GM19328 (cell line): ENCODE results near the gene FBN3.
"Not testable (repeated sequence)": the region's sequence is repeated elsewhere in the genome, so short reads cannot be mapped to it uniquely, and the experiment has no call there.

ENCODE experiments used
- ATAC-seq: cut with Tn5 transposase; IDR thresholded peaks from one replicate; pipeline ENCODE4 v1.9.1; 2021; ENCODE audit warnings: mild to moderate bottlenecking, moderate library complexity; ENCODE audit not compliant: unreplicated experiment

FBN3 gene

DNA sequence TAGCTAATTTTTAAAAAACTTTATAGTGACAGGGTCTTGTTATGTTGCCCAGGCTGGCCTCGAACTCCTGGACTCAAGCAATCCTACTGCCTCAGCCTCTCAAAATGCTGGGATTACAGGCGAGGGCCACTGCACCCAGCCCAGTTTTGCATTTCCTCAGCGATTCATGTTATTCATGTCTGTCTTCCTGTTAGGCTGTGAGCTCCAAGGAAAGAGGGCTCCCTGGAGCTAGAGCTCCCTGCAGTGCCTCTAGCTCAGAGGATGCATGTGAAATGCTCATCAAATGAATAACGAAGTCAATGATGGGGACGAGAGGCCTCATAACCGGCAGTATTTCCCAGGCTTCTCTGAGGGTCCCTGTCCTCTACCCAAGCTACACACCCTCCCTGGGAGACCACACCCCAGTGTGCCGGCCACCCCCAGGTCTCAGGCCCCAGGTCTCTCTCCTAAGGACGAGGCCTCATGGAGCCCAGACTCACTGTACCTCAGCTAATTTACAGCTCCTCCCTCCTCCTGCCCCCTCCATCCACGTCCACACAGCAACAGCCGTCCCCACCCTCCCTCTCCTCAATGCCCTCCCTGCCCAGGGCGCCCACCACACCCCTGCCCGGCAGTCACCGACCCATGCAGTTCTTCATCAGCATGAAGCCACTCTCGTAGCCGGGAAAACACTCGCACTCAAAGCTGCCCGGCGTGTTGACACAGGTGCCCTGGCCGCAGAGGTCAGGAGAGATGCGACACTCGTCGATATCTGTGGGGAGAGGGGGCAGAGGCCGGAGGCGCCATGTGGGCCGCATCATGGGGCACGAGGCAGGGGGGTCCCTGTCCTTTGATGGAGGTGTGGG, 28.5 kb downstream of the FBN3 start:
- no peak for ATAC-seq

DNA sequence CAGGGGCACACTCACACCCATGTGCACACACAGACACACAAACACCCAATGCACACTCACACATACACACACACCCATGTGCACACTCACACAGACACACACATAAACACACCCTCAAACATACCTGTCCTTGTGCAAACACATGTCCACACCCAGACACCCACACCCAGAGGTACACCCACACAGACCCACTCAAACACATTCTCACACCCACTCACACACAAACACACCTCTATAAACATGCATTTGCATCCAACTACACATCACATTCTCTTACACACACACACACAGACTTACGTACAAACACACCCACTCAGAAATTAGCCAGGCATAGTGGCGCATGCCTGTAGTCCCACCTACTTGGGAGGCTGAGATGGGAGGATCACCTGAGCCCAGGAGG, 31.4 kb downstream of the FBN3 start:
- no peak for ATAC-seq

DNA sequence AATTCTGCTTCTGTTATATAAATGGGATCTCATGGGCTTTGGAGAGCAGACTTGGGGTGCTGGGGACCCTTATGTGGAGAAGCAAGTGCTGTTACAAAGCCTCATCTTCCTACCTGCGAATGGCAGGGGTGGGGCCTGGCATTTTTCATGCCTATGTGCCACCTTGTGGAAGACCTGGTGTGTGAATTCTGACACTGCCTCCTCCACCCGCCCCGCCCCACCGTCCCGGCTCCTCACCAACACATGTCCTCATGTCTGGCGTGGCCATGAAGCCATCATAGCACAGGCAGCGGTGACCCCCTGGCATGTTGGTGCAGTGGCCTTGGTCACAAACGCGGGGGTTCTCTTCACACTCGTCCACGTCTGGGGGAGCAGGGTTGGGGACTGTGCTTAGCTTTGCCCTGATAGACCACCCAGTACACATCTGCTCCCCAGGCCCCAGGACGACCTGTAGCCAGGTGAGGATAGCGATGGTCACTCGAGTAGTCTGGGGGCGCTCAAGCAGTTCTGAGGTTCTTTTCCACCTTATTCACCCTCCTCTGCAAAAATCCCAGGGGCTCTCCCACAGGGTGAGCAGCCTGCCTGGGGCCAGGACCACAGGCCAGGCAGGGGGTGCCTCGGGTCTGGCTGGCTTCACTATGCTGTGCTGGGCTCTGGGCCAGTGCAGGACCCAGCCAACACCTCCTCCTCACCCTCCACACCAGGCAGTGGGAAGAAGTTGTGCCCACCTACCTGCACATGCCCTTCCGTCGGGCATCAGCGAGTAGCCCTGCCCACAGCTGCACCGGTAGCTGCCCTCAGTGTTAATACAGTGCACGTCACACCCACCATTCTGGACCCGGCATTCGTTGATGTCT, 32.7 kb downstream of the FBN3 start:
- ATAC-seq, result no peak

DNA sequence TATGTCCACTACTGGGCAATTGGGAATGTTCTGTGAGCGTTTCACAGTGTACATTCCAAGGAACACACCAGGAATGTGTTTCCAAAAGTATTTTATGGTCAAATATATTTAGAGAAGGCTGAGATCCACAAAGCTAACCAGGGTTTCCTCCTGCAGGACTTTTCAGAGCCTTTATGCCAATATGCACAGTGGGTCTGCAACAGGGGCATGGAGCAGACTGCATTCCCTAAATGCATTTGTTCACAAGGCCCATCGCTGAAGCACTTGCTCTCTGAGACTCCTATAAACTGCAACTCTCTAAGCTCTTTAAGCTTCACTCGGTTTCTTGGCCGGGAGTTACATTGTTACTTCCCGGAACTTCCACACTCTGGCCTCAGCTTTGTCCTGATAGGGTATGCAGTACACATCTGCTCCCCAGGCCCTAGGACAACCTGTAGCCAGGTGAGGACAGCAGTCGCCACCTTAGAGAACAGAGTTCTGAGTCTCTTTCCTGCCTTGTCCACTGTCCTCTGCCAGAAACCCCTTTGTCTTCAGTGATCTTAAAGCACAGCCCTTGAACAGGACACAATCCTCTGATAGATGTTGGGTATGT, 33.5 kb downstream of the FBN3 start:
- no peak for ATAC-seq

DNA sequence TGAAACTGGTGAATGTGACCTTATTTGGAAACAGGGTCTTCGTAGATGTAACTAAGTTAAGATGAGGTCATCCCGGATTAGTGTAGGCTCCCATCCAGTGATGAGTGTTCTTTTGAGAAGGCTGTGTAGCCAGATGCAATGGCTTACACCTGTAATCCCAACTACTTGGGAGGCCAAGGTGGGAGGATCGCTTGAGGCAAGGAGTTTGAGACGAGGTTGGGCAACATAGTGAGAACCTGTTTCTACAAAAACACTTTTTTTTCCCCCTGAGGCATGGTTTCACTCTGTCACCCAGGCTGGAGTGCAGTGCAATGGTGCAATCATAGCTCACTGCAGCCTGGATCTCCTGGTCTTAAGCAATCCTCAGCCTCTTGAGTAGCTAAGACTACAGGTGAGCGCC, 36.4 kb downstream of the FBN3 start:
- no peak for ATAC-seq

DNA sequence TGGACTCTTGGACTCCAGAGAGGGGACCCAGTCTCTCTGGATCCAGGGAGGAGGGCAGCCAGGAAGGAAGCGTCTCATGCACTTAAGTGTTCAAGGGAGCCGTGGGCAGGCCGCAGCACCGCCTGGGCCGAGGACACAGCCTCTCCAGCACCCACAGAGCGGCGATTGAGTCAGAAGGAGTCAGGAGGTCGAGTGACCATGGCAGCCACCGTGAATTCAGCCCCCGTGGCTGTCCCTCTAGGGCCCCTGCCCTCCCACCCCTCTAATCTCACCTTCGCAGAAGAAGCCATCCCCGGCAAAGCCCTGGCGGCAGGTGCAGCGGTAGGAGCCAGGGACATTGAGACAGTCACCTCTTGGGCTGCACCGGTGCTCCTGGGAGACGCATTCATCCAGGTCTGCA, 38.0 kb downstream of the FBN3 start:
- ATAC-seq, result no peak

DNA sequence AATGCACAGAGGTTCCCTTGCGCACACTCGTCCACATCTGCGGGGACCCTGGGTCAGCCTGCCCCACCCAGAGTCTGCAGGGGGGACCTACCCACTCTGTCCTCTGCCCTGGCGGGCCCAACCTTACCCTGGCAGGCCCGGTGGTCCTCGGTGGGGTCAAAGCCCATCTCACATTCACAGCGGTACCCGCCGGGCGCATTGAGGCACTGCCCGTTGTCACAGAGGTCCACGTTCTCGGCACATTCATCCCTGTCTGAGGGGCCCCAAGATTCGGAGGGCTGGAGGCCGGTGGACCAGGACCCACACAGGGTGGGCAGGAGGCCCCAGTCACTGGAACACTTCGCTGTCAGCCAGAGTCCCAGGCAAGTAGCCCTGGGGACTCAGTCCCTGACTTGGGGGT, 38.5 kb downstream of the FBN3 start:
- ATAC-seq, result no peak

DNA sequence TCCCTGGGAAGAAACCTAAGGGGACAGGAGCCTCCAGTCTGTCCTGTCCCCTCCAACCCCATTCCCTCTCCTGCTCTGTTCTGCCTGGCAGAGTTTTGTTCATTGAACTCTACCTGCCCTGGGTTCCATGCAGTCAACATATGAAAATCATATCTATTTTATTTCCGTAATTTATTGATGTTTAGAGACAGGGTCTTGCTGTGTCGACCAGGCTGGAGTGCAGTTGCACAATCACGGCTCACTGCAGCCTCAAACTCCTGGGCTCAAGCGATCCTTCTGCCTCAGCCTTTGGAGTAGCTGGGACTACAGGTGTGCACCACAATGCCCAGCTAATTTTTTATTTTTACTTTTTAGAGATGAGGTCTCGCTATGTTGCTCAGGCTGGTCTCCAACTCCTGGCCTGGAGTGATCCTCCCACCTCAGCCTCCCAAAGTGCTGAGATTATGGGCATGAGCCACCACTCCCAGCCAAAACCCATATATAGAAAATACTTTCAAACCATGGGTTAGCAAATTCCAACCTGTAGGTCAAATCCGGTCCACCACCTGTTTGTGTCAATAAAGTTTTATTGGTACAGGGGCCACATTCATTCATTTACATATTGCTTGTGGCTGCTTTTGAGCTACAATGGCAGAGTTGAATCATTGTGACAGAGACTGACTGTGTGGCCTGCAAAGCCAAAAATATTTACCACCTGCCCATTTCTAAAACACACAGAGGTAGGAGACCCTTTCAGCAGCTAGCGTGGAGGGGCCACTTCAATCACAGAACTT, 39.3 kb downstream of the FBN3 start:
- no peak for ATAC-seq

DNA sequence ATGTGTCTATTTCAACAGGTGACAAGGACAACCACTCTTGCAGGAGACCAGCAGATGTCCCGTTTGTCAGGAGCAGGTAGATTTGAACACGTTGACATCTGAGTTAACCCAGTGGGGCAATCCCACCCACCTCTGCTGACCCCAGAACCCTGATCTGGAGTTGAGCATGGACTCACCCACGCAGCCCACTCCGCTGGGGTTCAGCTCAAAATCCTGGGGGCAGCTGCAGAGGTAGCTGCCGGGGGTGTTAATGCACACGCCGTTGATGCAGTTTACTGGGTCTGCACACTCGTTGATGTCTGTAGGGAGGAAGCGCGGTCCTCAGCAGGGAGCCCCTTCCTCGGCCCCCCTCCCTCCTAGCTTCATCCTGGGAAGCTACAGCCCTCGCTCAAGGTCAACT, 39.9 kb downstream of the FBN3 start:
- ATAC-seq, result no peak

DNA sequence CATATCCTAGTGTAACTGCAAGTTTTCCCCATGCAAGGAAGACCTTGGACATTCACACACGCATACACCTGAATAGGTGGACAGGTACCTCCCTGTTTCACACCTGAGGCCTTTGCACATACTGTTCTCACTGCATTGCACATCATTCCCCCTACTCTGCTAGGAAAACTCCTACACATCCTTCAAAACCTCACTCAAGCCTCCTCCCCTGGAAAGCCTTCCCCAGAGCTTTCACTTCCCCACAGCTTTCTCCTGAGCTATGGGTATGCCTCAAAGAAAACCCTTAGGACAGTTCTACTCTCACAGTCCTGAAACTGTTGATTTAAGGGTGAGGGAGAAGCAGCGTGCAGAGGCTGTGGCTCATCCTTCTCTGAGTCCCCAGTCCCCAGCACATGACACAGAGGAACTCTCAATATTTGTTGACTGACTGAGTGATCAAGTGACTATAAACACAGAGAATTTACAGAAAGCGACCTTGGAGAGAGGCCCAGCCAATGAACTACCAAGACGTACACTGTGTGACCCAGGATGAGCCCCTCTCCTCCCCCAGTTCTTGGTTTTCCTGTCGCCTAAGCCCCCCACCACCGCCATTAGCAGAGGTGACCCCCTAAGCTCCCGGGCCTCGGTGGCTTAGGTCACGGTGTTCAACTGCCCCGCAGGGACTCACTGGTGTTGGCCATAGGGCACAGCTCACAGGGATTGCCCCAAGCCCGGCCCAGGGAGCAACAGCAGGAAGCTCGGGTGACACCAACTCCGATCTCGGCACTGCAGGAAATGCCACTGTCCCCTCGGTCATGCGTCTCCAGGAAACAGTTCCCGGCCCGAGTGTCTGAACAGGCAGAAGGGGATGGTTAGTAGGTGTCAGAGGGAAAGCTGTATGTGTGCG, 40.6 kb downstream of the FBN3 start:
- ATAC-seq, result no peak

DNA sequence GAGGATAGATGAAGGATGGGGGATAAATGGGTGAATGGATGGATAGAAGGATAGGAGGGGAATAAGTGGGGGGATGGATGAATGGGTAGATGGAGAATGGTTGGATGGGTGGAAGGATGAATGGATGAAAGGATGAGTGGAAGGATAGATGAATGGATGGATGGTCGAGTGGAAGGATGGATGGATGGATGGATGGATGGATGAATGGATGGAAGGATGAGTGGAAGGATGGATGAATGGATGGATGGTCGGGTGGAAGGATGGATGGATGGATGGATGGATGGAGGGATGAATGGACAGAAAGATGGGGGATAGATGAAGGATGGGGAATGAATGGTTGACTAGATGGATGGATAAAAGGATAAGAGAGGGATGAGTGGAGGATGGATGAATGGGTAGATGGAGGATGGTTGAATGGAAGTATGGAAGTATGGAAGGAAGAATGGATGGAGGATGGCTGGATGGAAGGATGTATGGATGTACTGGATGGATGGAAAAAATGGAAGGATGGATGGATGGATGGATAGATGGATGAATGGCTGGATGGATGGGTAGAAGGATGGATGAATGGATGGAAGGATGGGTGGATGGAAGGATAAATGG, 42.0 kb downstream of the FBN3 start:
- ATAC-seq, result no peak

DNA sequence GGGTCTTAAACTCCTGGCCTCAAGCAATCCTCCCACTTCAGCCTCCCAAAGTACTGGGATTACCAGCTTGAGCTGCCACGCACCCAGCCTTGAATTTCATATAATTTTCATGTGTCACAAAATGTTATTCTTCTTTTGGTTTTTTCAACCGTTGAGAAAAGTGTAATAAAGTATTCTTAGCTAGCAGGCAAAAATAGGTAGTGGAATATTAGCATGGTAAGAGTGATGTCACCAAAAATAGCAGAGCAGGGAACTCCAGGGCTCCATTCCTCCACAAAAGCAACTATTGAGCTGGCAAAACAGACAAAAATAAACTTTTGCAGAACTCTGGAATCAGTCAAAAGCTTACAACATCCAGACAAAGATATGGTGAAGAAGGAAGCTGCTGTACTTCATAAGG, 43.9 kb downstream of the FBN3 start:
- ATAC-seq, result no peak

DNA sequence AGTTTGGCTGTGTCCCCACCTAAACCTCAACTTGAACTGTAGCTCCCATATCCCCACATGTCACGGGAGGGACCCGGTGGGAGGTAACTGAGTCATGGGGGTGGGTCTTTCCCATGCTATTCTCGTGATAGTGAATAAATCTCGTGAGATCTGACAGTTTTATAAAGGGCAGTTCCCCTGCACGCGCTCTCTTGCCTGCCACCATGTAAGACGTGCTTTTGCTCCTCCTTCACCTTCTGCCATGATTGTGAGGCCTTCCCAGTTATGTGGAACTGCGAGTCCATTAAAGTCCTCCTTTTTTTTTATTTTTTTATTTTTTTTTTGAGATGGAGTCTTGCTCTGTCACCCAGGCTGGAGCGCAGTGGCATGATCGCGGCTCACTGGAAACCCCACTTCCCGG, 47.5 kb downstream of the FBN3 start:
- ATAC-seq, result not testable (repeated sequence)

DNA sequence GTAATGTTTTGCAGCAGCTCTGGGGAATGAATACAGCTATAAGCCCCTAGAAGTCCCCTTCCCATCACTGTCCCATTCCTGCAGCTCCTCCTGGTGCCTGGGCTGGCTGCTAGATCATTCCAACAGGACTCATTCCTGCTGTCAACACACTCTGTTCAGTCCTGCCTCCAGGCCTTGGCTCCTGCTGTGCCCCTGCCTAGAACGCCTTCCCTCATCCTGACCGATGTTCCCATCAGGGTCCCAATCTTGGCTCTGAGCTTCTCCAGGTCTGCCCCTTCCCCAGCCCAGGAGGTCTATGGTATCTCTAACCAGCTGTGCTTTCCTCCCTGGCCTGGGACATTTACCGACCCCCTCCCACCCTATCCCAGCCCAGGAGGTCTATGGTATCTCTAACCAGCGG, 48.1 kb downstream of the FBN3 start:
- no peak for ATAC-seq

DNA sequence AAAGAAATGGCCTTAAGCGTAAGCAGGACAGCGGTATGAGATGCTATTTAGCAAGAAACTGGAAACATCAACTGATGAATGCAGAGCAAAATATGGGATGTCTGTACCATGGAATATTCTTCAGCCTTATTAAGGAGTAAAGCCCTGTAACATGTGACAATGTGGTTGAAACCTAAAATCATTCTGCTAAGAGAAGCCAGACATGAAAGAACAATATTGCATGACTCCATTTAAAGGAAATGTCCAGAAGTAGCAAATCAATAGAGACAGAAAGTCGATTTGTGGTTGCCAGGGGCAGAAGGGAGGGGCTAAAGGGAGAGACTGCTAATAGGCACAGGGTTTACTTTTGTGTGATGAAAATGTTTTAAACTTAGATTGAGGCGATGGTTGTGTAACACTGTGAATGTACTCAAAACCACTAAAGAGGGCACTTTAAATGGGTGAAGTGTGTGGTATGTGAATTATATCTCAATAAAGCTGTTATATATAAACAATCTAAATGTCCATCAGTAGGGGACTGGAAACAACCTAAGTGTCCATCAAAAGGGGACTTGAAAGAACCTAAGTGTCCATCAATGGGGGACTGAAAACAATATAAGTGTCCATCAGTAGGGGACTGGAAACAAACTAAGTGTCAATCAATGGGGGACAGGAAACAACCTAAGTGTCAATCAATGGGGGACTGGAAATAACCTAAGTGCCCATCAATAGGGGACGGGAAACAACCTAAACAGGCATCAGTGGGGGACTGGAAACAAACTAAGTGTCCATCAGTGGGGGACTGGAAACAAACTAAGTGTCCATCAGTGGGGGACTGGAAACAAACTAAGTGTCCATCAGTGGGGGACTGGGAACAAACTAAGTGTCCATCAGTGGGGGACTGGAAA, 51.5 kb downstream of the FBN3 start:
- ATAC-seq, result no peak

DNA sequence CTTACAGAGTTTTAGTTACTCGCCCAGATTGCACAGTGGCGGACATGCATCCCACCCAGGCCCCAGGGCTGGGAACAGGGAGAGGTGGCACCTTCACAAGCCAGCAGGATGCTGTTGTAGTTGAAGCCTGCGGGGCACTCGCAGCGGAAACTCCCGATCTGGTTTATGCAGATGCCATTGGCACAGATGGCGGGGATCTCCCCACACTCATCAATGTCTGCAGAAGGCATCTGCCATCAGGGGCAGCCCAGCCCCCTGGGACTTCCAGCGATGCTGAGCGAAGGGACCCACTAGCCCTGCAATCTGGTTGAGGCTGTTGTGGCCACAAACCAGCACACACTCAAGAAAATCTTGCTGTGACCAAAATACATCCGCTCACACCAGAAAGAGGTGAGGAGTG, 52.2 kb downstream of the FBN3 start:
- ATAC-seq, result no peak

DNA sequence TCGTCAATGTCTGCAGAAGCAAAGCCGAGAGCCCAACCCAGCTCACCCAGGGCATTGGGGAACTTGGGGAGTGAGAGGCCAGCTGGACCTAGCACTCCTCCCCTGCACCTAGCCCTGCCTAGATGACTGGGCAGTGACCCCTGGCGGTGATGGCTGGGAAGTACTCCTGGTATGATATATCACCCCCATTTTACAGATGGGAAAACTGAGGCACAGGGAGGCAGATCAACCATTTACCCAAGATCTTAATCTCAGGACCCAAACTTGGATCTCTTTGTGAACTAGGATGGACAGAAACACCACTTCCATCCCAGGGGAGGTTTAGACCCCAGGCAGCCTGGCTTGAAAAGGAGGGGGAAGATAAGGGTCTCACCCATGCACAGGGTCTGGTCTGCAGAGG, 53.3 kb downstream of the FBN3 start:
- no peak for ATAC-seq

DNA sequence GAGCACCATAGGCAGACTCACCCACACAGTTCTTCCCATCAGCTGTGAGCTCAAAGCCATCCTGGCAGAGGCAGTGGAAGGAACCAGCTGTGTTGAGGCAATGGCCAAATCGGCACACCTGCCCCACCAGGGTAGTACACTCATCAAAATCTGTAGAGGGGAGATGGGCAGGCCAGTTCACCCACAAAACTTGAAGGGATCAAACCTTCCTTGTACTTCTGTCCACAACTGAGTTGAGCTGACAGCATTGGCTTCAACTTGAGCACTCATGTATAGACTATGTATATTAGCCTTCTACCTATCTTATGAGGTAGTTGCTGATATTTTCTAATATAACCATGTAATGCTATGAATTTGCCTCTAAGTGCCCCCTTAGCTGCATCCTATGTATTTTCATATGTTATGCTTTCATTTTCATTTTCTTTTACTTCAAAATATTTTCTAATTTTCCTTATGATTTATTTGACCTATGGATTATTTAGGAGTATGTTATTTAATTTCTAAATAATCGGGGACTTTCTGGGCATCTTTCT, 54.0 kb downstream of the FBN3 start:
- no peak for ATAC-seq
